Measurements from ENCODE around the gene MDGA2.

DNA sequence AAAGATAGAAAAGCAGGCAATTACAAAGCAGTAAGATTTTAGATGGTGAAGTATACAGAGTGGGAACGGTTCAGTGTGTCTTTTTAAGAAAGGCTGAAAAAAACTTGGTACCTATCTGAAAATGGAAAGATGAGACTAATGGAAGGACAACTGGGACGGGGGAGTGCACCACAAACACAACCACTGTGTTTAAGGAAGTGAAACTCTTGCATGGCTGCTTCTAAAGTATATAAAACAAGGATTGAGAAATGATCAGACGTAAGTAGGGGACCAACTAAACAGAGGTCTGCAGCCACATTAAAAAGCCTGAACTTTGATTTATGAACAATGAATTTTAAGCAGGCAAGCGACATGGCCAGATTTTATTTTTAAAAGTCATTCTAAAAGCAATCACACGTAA is 328.6 kb downstream of the MDGA2 start:
- TF ChIP-seq, protein P1, sequence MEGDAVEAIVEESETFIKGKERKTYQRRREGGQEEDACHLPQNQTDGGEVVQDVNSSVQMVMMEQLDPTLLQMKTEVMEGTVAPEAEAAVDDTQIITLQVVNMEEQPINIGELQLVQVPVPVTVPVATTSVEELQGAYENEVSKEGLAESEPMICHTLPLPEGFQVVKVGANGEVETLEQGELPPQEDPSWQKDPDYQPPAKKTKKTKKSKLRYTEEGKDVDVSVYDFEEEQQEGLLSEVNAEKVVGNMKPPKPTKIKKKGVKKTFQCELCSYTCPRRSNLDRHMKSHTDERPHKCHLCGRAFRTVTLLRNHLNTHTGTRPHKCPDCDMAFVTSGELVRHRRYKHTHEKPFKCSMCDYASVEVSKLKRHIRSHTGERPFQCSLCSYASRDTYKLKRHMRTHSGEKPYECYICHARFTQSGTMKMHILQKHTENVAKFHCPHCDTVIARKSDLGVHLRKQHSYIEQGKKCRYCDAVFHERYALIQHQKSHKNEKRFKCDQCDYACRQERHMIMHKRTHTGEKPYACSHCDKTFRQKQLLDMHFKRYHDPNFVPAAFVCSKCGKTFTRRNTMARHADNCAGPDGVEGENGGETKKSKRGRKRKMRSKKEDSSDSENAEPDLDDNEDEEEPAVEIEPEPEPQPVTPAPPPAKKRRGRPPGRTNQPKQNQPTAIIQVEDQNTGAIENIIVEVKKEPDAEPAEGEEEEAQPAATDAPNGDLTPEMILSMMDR (conservative IDR thresholded peaks at IDR 0.05), result no peak
- TF ChIP-seq ZFX (IDR thresholded peaks at IDR 0.05), result no peak

Data from C4-2B (cell line).